Choroid plexus epithelial cell (primary cell): ENCODE data around the gene PRSS27.

Experiments used
- DNase-seq: peaks from one replicate; pipeline ENCODE4 v3.0.0-alpha.2; 2010; ENCODE audit warnings: low read depth
- H3K4me3 ChIP-seq: 2 replicates; pipeline ENCODE4 v1.5.1; 2011; ENCODE audit warnings: low read depth, mild to moderate bottlenecking, control low read depth, low read length, moderate library complexity
- CTCF ChIP-seq: conservative IDR thresholded peaks from 2 replicates; pipeline ENCODE4 v1.5.1; 2011; ENCODE audit warnings: low read depth, mild to moderate bottlenecking, control low read depth, inconsistent platforms, low read length, moderate library complexity

PRSS27 gene

DNA sequence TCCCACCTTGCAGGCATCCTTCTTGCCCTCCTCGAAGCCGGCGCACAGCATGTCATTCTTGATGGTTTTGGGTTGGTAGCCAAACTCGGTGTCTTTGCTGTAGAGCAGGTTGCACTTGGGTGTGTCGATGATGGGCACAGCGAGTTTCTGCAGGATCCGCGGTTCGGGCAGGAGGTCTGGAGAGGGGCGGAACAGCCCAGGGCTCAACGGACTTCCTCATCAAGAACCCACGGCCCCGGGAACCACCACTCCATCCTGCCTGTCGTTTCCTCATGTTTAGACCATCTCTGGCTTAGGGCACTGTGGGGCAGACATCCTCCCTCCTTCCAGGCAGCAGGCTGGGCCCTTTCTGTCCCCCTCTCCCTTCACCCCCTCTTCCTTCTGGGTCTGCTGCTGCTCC, 6.5 kb downstream of the PRSS27 start:
- H3K4me3 ChIP-seq = no peak overlapping the region
- TF ChIP-seq CTCF = no peak
- DNase-seq = no peak

GRCh38 chr16:2712546-2712945, 7.5 kb downstream of the PRSS27 start:
- TF ChIP-seq CTCF = no peak
- no peak for DNase-seq
- no peak overlapping the region for H3K4me3 ChIP-seq

DNA sequence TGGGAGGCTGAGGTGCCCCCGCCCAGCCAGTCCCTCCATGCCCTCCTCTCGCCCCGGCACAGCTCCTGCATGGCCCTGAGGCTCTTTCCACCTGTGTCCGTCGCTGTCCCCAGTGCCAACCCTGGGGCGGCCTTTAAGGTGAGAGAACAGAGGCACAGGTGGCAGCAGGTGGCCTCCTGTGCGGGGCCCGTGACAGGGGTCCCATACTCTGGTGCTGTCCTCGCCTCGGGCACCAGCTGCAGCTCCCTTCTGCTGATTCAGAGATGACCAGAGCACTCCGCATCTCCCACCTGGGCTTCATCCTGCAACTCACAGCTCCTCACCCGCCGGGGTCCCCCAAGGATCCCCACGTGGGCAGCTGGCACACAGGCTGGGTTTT, 8.0 kb downstream of the PRSS27 start:
- DNase-seq = no peak
- H3K4me3 ChIP-seq = no peak overlapping the region

DNA sequence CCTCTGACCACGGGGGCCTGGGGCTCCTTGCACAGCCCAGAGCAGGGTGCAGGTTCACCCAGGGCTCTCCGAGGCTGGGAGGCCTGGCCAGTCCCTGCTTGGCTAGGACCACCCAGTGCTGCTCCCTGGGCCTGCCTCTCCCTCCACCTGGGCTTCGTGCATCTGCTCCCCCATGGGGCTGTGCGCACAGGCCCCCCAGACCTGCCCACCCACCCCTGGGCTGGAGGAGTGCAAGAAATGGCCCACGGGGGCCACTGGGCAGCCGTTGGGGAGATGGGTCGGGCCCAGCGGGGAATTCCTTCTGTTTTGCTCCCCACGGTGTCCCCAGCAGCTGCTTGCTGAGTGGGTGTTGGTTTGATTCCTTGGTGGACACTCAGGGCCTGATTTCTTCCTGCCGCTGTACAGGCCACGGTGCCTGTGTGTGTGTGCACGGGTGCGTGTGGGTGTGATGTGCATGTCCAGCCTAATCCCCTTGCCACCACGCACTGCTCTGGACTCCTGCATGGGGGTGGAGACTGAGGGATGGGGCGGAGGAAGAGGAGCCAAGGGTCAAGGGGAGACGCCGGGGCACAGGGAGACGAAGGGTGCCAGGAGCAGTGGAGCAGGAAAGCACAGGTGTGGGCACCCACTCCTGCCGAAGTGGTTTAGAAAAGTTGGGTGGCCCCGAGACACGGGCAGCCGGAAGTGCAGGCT, 8.5 kb downstream of the PRSS27 start:
- no peak for DNase-seq
- no peak for TF ChIP-seq CTCF
- no peak overlapping the region for H3K4me3 ChIP-seq

More for the DNA sequence above, 8.0 kb downstream of the PRSS27 start:
- TF ChIP-seq CTCF = no peak

DNA sequence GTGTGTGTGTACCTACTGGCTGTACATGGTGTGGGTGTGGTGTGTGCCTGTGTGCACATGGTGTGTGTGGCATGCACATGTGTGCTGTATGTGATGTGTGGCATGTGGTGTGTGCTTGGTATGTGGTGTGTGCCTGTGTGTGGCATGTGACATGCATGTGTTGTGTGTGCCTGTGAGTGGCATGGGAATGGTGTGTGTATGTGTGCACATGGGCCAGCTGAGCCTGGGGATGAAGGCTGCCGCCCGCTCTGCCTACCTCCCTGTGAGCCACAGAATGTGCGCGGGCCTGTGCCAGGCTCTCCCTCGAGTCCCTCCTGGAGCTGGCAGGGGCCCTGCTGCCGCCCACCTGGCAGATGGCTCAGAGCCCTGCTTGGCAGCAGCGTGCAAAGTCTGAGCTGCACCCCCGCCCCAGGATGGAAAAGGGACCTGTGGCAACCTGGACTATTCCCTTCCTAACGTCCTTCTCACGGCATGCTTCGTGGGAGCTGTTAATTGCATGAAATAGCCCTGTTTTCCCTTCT, 9.3 kb downstream of the PRSS27 start:
- TF ChIP-seq CTCF = no peak
- no peak for DNase-seq
- H3K4me3 ChIP-seq = no peak overlapping the region

DNA sequence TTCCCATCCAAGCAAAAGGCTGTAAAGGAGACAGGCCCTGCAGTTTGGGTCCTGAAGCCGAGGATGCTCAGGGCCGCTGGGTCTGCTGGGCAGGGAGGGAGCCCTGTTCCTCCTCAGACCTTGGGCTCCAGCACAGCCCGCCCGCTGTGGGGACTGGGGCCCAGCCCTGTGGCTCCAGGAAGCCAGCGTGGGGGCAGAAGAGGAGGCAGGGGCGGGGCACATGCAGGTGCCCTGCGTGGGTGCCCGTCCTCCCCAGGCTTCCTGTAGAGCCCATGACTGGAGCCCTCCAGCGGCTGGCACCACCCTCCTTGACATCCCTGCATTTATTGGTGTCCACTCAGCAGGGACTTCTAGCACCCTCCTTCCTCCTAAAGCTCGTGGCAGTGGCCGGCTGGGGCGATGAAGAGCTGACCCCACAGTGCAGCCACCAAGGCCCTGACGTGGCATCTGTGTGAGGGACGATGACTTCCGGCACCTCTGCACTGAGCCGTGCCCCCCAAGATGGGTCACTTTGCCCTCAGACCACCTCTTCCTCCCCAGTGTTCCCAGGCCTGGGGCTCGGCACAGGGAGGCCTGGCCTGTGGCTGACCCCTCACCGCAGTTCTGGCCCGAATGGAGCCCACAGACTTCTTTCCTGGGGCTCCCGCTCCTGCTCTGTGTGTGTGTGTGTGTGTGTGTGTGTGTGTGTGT, 9.9 kb downstream of the PRSS27 start:
- TF ChIP-seq CTCF = no peak
- DNase-seq = no peak
- H3K4me3 ChIP-seq = no peak overlapping the region
